HUDEP-2 (cell line): Measurements from ENCODE around the gene DNAJC19.

ENCODE experiments used
- DNase-seq, 76 experiments: peaks; one replicate each; lab custom pipeline; 2025; ENCODE audit not compliant: unreplicated experiment in 76 of 76; lab: John Stamatoyannopoulos, UW

Gene DNAJC19

DNA sequence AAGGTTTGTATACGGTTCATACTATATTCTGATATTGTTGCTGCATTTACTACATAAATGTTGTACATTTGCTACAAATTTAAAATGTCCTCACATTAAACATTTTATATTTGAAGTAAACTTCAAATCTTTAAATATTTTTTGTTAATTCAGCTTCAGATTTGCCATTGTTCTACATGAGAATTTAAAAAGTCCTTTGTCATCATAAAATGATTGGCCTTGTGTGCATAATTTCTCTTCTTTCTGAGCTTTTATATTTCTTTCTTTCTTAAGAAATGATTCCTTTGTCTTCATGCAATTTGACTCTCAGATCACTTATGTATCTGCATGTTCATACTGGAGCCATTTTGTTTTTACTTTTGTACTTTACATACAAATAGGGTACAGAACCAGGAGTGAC, 28.0 kb downstream of the DNAJC19 start:
- DNase-seq: no peak

DNA sequence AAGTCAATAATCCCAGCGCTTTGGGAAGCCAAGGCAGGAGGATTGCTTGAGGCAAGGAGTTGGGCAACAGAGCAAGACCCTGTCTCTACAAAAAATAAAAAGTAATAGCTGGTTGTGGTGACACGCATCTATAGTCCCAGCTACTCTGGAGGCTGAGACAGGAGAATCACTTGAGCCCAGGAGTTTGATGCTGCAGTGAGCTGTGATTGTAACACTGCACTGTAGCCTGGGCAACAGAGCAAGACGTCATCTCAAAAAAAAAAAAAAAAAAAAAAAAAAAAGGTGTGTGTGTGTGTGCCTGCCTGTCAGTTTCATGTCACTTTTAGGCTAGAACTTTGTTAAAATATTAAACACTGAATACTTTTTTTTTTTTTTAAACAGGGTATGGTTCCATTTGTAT, 28.4 kb downstream of the DNAJC19 start:
- no peak for DNase-seq

DNA sequence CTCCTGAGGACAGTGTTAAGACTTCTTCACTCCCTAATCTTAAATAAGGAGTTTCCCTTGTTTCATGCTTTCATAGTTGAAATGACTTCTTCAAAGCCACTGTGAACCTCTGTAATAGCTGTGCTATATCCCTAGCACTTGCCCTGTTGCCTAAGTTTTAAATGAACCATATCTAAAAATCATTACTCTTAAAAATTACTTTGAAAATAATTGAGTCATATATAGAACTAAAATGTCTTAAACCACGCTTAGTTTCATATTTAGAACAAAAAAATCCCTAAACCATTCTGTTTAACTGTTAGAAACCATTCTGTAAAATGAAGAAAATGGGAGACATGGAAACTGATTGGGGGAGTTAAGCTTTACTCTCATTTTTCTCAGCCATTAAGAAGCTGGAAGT, 29.8 kb downstream of the DNAJC19 start:
- DNase-seq: no peak

DNA sequence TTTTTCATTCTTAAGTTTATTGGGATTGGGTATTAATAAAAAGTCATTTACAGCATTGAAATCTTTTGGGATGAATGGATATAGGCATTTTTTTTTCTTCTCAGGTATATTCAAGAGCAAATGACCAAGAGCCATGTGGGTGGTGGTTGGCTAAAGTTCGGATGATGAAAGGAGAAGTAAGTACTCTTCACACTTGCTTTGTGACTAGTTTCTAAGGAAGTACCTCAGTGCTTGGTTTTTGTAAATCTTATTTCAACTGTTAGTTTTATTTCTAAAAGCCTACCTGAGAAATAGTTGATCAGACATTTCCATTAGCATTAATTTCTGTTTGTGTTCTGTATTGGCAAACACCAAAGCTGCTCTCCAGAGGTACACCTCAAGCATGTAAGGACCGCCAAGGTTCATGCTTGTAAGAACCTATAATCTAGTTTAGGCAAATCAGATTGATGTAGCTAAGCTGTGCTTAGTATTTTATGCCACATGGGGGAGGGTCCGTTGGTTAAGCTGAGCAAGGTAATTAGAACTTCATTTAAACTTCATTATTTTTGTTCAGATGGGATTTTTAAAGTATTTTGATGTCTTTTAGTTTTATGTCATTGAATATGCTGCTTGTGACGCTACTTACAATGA, 41.7 kb downstream of the DNAJC19 start:
- DNase-seq: no peak

DNA sequence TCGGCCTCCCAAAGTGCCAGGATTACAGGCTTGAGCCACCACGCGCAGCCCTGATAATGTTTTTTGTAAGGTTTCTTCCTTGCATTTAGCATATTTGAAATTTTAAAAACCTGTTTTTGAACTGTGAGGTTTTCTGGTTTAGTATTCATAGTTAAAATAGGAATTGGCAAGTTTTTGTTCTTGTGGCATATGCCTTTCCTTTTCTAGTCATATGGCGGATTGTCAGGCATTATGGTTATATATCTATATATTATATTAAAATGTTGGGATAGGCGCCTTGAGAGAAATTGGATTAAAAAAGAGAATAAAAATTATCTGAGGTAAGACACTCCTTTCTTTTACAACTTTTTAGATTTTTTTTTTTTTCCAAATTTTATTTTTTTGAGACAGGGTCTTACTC, 48.7 kb downstream of the DNAJC19 start:
- DNase-seq: no peak

DNA sequence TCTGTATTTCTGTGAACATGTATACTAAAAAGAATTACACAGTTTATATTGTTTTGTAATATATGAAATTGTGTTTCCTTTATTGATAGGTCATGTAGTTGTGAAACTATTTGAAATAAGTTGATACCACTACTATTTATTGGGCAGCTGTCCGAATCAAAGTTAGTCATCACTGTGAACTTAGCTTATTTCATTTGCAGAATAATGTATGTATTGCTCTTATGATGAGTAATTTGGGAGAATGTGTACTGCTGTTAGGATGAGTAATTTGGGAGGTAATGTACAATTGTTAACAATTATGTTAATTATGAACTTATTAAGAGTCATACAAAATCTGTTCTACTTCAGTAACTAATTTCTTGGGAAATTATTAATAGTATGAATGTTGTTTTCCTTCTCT, 54.9 kb downstream of the DNAJC19 start:
- no peak for DNase-seq
